NCI-H774 (cell line): Measurements from ENCODE around the gene ZNF827.

Experiments used
- DNase-seq: peaks from one replicate; lab custom pipeline; 2025; lab: John Stamatoyannopoulos, UW

Gene ZNF827

DNA sequence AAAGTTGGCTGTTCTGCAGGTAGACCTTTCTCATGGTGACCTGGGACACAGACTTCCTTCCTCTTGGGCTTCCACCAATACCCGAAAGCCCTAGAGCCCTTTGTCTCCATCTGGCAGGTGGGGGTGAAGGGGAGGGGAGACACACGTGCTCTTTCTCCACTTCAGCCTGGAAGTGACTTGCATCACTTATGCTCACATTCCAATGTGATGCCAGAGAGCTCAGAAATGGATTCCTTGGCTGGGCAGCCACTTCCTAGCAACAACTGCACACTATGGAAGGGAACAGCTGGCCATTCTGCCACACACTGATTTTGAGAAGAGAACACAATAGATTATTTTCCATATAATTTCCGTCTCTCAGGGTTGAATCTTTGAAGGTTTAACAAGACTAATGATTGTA lies 222.4 kb downstream of the ZNF827 start:
- DNase-seq: no peak

DNA sequence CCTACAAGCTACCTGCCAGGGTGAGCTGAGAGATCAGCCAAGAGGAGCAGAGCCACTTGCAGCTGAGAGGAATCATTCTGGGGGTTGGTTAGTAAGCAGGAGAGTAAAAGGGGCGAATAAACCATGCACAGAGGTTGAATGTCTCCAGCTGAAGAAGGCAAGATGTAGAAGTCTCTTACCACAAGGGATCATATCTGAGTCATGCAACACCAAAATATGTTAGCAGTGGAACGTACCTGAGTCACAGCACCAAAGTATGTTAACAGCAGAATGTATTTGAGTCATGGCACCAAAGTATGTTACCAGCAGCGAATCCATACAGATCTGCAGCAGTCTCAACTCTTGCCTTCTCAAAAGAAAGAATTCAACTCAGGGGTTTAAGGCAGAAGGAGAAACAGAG lies 228.8 kb downstream of the ZNF827 start:
- DNase-seq: no peak

DNA sequence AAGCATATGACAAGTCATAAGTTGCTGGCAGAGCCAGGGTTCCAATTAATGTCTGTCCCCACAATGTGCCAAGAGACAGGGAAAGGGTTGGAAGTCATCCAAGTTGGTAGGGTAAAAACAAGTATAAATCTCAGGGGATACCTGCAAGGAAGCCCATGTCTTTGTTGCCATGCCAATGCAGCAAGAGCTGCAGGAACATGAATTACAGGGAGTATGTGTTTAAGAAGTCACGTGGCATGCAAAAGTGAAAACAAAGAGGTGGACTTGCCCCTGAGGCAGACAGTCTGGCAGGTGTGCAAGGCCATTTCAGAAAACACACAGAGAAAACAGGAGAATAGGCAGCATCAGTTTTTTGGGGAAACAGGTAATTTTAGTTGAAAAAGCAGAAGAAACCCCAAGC lies 229.3 kb downstream of the ZNF827 start:
- DNase-seq: peak; percentile 16
